Uterus (tissue), 4 donors: ENCODE results near the gene HTT-AS. TPM values are rescaled to one million over a fixed set of nuclear protein-coding genes. Genes with fewer than 3 reads are reported as not detected.
A peak's percentile ranks its signal among the peaks of the same experiment; 100 is the strongest.

ENCODE experiments used
- DNase-seq, 2 donors: peaks; one replicate each; pipeline ENCODE4 v3.0.0-alpha.2; 2019 to 2020
- H3K27ac ChIP-seq, 2 donors: fragments of 200-600 bp; sonication (generic); 1 replicate in 1 of 2; 2 replicates in 1 of 2; pipeline ENCODE4 v1.5.1; 2016 to 2018
- H3K27me3 ChIP-seq, 2 donors: fragments of 200-600 bp; sonication (generic); one replicate each; pipeline ENCODE4 v1.5.1; 2018 to 2019; ENCODE audit warnings: control low read depth in 1 of 2
- H3K36me3 ChIP-seq, 2 donors: fragments of 200-600 bp; sonication (generic); one replicate each; pipeline ENCODE4 v1.5.1; 2019; ENCODE audit warnings: control low read depth in 1 of 2
- H3K4me1 ChIP-seq, 2 donors: fragments of 200-600 bp; sonication (generic); one replicate each; pipeline ENCODE4 v1.5.1; 2018 to 2019; ENCODE audit warnings: control low read depth in 1 of 2
- H3K4me3 ChIP-seq, 2 donors: fragments of 200-600 bp; sonication (generic); 1 replicate in 1 of 2; 2 replicates in 1 of 2; pipeline ENCODE4 v1.5.1; 2018 to 2019; ENCODE audit warnings: mild to moderate bottlenecking in 1 of 2
- H3K9me3 ChIP-seq, 2 donors: fragments of 200-600 bp; sonication (generic); one replicate each; pipeline ENCODE4 v1.5.1; 2019; ENCODE audit warnings: control low read depth in 1 of 2
- POLR2A ChIP-seq, 2 donors: fragments of 450-650 bp; IDR thresholded peaks; one replicate each; pipeline ENCODE4 v1.6.1; 2016; ENCODE audit warnings: antibody characterized with exemption in 2 of 2, mild to moderate bottlenecking in 1 of 2, moderate library complexity in 1 of 2
- intact Hi-C: fragments of 100-400 bp; cut with DNase I; formaldehyde crosslinking; loops from one replicate; pipeline ENCODE4 v1.15.1; 2023; ENCODE audit warnings: low total_unique reads
- total RNA-seq, 4 donors: library from RNA; depleted of rRNA in 3 of 4; stranded (reverse); fragments of >200 nt in 3 of 4; gene quantifications; one replicate each; pipeline versions ENCODE4 v1.1.0 to v1.2.4, GENCODE V29; 2014 to 2023
- TF ChIP-seq, protein P1 (sequence below), 4 experiments: fragments of 200-600 bp in 2 of 4; fragments of 450-650 bp in 2 of 4; sonication (generic) in 2 of 4; IDR thresholded peaks; one replicate each; pipeline ENCODE4 v1.5.1; 2016 to 2019; ENCODE audit warnings: antibody characterized with exemption in 4 of 4, mild to moderate bottlenecking in 2 of 4, moderate library complexity in 1 of 4
- donor health status: DM: yes; HTN: yes; CAD: no.

HTT-AS gene
- total RNA-seq, 4 donors from 2014 or later, result not detected

DNA sequence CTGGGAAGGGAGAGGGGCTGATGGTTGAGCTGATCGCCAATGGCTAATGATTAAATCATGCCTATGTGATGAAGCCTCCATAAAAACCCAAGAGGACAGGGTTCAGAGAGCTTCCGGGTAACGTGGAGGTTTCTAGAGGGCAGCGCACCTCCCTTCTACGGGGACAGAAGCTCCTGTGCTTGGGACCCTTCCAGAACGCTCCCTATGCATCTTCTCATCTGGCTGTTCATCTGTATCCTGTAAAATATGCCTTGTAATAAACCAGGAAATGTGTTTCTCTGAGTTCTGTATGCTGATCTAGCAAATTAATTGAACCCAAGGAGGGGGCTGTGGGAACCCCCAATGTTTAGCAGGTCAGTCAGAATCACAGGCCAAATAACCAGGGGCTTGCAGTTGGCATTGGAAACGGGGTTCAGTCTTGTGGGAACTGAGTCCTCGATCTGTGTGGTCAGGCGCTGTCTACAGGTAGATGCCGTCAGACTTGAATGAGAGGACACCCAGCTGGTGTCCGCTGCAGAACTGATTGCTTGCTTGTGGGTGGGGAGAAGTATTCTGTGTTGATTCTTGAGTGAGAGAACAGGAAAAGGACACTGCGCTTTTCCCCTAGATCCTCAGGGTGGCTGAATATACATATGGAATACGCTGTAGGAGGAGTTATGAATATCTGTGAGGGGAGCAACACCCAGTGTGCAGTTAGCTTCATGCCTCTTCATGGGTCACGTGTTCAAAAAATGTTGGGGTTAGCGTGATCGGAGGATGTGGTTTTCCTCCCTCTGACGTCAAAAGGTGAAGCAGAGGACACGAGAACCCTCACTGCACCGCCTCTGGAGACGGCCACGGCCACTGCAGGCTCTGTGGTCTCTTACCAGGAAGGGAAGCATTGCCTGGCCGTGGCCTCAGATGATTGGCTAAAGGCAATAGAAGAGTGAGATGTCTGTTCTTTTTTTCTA is 29.2 kb downstream of the HTT-AS start:
- H3K4me3 ChIP-seq, result no peak overlapping the region
- DNase-seq, result no peak
- H3K27ac ChIP-seq, result no peak overlapping the region
- intact Hi-C loops, result no loop called here
- no peak for TF ChIP-seq POLR2A (IDR thresholded peaks at IDR 0.05)
- TF ChIP-seq, protein P1, sequence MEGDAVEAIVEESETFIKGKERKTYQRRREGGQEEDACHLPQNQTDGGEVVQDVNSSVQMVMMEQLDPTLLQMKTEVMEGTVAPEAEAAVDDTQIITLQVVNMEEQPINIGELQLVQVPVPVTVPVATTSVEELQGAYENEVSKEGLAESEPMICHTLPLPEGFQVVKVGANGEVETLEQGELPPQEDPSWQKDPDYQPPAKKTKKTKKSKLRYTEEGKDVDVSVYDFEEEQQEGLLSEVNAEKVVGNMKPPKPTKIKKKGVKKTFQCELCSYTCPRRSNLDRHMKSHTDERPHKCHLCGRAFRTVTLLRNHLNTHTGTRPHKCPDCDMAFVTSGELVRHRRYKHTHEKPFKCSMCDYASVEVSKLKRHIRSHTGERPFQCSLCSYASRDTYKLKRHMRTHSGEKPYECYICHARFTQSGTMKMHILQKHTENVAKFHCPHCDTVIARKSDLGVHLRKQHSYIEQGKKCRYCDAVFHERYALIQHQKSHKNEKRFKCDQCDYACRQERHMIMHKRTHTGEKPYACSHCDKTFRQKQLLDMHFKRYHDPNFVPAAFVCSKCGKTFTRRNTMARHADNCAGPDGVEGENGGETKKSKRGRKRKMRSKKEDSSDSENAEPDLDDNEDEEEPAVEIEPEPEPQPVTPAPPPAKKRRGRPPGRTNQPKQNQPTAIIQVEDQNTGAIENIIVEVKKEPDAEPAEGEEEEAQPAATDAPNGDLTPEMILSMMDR (IDR thresholded peaks at IDR 0.05), result no peak
- H3K27me3 ChIP-seq, result no peaks in the 10 kb centered on the region
- H3K9me3 ChIP-seq, result no peaks in the 10 kb centered on the region
- H3K4me1 ChIP-seq, result no peaks in the 10 kb centered on the region
- no peaks in the 10 kb centered on the region for H3K36me3 ChIP-seq

DNA sequence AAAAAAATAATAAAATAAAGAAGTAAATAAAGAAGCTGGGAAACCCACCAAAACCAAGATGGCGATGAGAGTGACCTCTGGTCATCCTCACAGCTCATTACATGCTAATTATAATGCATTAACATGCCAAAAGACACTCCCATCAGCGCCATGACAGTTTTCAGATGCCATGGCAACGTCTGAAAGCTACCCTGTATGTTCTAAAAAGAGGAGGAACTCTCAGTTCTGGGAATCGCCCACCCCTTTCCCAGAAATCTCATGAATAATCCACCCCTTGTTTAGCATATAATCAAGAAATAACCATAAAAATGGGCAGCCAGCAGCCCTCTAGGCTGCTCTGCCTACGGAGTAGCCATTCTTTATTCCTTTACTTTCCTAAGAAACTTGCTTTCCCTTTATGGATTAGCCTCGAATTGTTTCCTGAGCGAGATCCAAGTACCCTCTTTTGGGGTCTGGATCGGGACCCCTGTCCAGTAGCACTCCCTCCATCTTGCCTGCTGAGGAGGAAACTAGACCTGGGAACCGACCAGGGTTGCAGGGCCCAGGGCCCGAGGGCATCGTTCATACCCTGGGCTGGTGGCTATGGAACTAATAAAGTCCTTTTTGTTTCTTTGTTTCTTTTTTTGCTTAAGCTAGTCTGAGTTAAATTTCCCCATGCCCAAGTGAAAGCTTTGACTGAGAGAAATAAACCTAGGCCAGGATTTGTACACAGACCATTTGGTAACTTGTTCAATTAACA is 30.9 kb downstream of the HTT-AS start:
- DNase-seq, result no peak
- Histone ChIP-seq H3K9me3 (no peaks in the 10 kb centered on the region), H3K27me3 (no peaks in the 10 kb centered on the region), H3K4me1 (no peaks in the 10 kb centered on the region), H3K4me3 (no peak overlapping the region), H3K36me3 (no peaks in the 10 kb centered on the region), H3K27ac (no peak overlapping the region)
- TF ChIP-seq, protein P1 (IDR thresholded peaks at IDR 0.05), result no peak
- TF ChIP-seq POLR2A (IDR thresholded peaks at IDR 0.05), result no peak
- intact Hi-C loops, result no loop called here

DNA sequence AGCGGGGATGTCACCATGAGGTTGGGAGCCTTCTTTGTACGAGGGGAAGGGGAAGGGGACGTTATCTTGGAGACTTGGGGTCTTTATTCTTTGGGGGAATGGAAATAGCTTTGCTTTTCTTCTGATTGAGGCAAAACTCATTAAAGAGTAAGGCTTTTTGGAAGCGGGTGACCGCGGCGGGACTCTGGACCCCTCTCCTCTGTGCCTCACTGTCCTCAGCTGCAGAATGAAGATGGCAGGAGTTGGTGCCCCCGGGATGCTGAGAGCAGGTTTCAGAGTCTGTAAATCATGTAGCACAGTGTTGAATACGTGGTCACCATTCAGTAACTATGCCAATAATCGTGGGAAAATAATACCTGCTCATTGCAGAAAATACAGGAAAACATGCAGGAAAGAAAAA is 32.1 kb downstream of the HTT-AS start:
- DNase-seq, result no peak
- intact Hi-C loops, result no loop called here
- no peaks in the 10 kb centered on the region for H3K4me1 ChIP-seq
- no peaks in the 10 kb centered on the region for H3K9me3 ChIP-seq
- H3K27me3 ChIP-seq, result no peaks in the 10 kb centered on the region
- peak overlapping the region in 1 of 2 donors; percentile 50 for H3K27ac ChIP-seq
- H3K4me3 ChIP-seq, result peak overlapping the region; percentile 24 to 38
- no peak for TF ChIP-seq POLR2A (IDR thresholded peaks at IDR 0.05)
- TF ChIP-seq, protein P1 (IDR thresholded peaks at IDR 0.05), result no peak
- no peaks in the 10 kb centered on the region for H3K36me3 ChIP-seq

DNA sequence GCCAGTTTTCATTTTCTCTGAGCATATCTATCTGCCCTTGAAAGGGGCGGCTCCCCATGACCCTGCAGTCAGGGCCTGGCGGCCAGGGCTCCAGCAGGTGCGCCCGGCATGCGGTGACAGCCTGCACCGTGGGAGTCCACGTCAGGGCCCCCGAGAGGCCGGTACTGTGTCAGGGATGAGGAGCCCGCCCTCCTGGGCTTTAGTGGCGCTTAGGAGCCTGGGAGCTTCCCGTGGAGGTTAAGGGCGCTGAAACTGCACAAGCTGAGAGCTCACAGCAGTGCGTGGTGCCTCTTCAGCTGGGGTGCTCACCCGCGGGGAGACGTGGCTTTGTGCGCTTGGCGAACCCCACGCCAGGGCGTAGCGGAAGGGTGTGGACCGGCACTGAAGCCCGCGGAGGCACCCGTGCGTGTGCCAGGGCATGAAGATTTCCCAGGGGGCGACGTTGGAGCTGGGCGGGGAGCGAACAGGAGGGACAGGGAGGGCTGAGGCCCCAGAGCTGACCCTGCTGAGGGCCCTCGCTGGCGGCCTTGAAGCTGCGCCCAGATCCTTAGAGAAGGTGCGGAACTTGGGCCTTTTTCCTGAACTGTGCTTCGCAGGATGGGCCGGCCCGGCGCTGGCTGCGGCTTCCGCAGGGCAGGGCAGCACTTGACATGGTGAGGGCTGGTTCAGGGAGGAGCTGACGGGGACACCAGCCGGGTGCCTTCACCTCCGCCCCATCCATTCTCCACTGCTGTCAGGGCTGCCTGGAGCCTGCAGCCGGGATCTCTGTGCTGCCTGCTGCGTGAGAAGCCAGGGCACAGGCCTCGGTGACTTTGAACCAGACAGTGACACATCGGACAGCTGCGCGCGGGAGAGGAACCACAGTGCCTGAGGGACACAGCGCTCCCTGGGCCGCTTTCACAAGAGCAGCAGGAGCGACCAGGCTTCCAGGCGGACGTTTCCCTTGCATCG is 32.9 kb downstream of the HTT-AS start:
- H3K27me3 ChIP-seq, result no peaks in the 10 kb centered on the region
- peak overlapping the region in 1 of 2 donors; percentile 50 for H3K27ac ChIP-seq
- DNase-seq, result peak in 1 of 2 donors; percentile 28
- H3K4me1 ChIP-seq, result no peaks in the 10 kb centered on the region
- intact Hi-C loops, result no loop called here
- H3K36me3 ChIP-seq, result no peaks in the 10 kb centered on the region
- no peak for TF ChIP-seq POLR2A (IDR thresholded peaks at IDR 0.05)
- TF ChIP-seq, protein P1 (IDR thresholded peaks at IDR 0.05), result no peak
- no peaks in the 10 kb centered on the region for H3K9me3 ChIP-seq
- H3K4me3 ChIP-seq, result peak overlapping the region; percentile 24 to 38
